ENCODE data around the gene TBC1D25. TPM values are rescaled to one million over a fixed set of nuclear protein-coding genes. Genes with fewer than 3 reads are reported as not detected.
"Not testable (repeated sequence)": the region's sequence is repeated elsewhere in the genome, so short reads cannot be mapped to it uniquely, and the experiment has no call there.

Gene TBC1D25
- total and polyA plus RNA-seq, 2 of the 4 experiments (the other 2 are of a cell fraction) = 11.3 to 15.9 TPM

GRCh38 chrX:48548871-48549270 lies 9.4 kb downstream of the TBC1D25 start:
- H3K9me1 ChIP-seq (ENCODE audit: insufficient read depth, low read length) = no peaks in the 10 kb centered on the region
- no peak overlapping the region for H2AK9ac ChIP-seq (replicated peaks; ENCODE audit: low read depth, low read length, poor library complexity)
- peaks cover 7% of the 10 kb centered on the region; the same call in 1 of the 2 replicates for H3K36me3 ChIP-seq (ENCODE audit: control insufficient read depth, insufficient read depth, low read length)
- H3K56ac ChIP-seq (ENCODE audit: extremely low read depth, insufficient read depth, low read length) = no peak overlapping the region
- H2BK5ac ChIP-seq (ENCODE audit: low read depth, low read length, poor library complexity, severe bottlenecking) = no peak overlapping the region
- no peak overlapping the region for H2AFZ ChIP-seq (replicated peaks; ENCODE audit: low read length, poor library complexity)
- H2BK20ac ChIP-seq (ENCODE audit: low read depth, low read length) = no peak overlapping the region
- H2BK15ac ChIP-seq (ENCODE audit: low read depth, low read length) = no peak overlapping the region
- ChIA-PET POLR2A (ENCODE audit: unreplicated experiment) (no interaction called here), CTCF (no interaction called here)
- no peak overlapping the region for H4K8ac ChIP-seq (ENCODE audit: low read depth in 2 of 2, low read length in 2 of 2)
- no peak overlapping the region for H2AK5ac ChIP-seq (ENCODE audit: low read depth, low read length)
- no peak overlapping the region for H3K23ac ChIP-seq (ENCODE audit: low read depth, low read length)
- no peak overlapping the region for H3K4me3 ChIP-seq (ENCODE audit: insufficient read depth, low read depth, low read length)
- no peak overlapping the region for H4K91ac ChIP-seq (ENCODE audit: insufficient read depth, low read depth, low read length)
- ATAC-seq (ENCODE audit: low read depth) = no peak
- H3K79me1 ChIP-seq (ENCODE audit: low read depth in 1 of 2, low read length in 2 of 2) = no peaks in the 10 kb centered on the region; a peak in 1 of 4 replicates
- no peak overlapping the region for H4K5ac ChIP-seq (ENCODE audit: low read depth, low read length)
- H3K27ac ChIP-seq (ENCODE audit: insufficient read depth, low read length) = no peak overlapping the region
- H3K4me2 ChIP-seq (ENCODE audit: low read depth, low read length) = no peak overlapping the region
- intact Hi-C loops (cut with micrococcal nuclease) = no loop called here
- no peaks in the 10 kb centered on the region for H4K20me1 ChIP-seq (ENCODE audit: insufficient read depth, low read length)
- in situ Hi-C loops (cut with MboI; ENCODE audit: low sequenced_read_pairs) = no loop called here
- H3K9ac ChIP-seq (ENCODE audit: low read depth, low read length) = no peak overlapping the region
- no peak for TF ChIP-seq RCOR1 (IDR thresholded peaks at IDR 0.05; ENCODE audit: insufficient replicate concordance, low read length)
- TF ChIP-seq SMC3 (IDR thresholded peaks at IDR 0.05; ENCODE audit: low read depth, low read length) = no peak
- no peak for TF ChIP-seq FOS (IDR thresholded peaks at IDR 0.05; ENCODE audit: low read depth, low read length)
- TF ChIP-seq ELK1 (IDR thresholded peaks at IDR 0.05; ENCODE audit: borderline replicate concordance, low read depth, low read length) = no peak
- TF ChIP-seq USF2 (IDR thresholded peaks at IDR 0.05; ENCODE audit: low read depth, low read length) = no peak
- H3K27me3 ChIP-seq (ENCODE audit: control insufficient read depth, insufficient read depth, low read length) = no peaks in the 10 kb centered on the region
- no peaks in the 10 kb centered on the region for H3K4me1 ChIP-seq (ENCODE audit: control insufficient read depth, insufficient read depth, low read length)
- H2BK120ac ChIP-seq (ENCODE audit: low read depth, low read length) = no peak overlapping the region
- no TSS peak for BruUV-seq (replicated peaks)
- WGBS, 2 experiments (ENCODE audit: extremely low coverage in 2 of 2, insufficient read length in 1 of 2) = 100% methylated on average over 1 of the region's 3 CpGs; no CpG with 5 or more reads in 1 of the 2 experiments
- H3K14ac ChIP-seq (replicated peaks; ENCODE audit: low read depth, low read length) = no peak overlapping the region
- dilution Hi-C loops (cut with HindIII; ENCODE audit: low sequenced_read_pairs, unreplicated experiment) = no loop called here
- no peak for DNase-seq
- no peaks in the 10 kb centered on the region for H3K9me3 ChIP-seq (ENCODE audit: control insufficient read depth, insufficient read depth, low read length)
- no peak overlapping the region for H3K18ac ChIP-seq (ENCODE audit: low read depth, low read length)
- no peak overlapping the region for H3K4ac ChIP-seq (ENCODE audit: low read depth, low read length)

- H3K27ac ChIP-seq (ENCODE audit: insufficient read depth, low read length); H3K9me1 ChIP-seq (ENCODE audit: insufficient read depth, low read length); BruUV-seq (replicated peaks); H3K9ac ChIP-seq (ENCODE audit: low read depth, low read length); H4K8ac ChIP-seq (ENCODE audit: low read depth in 2 of 2, low read length in 2 of 2); H4K91ac ChIP-seq (ENCODE audit: insufficient read depth, low read depth, low read length); H3K4me1 ChIP-seq (ENCODE audit: control insufficient read depth, insufficient read depth, low read length); H3K56ac ChIP-seq (ENCODE audit: extremely low read depth, insufficient read depth, low read length); H2AK9ac ChIP-seq (replicated peaks; ENCODE audit: low read depth, low read length, poor library complexity); in situ Hi-C loops (cut with MboI; ENCODE audit: low sequenced_read_pairs); H2AFZ ChIP-seq (replicated peaks; ENCODE audit: low read length, poor library complexity); H3K4ac ChIP-seq (ENCODE audit: low read depth, low read length); H3K79me1 ChIP-seq (ENCODE audit: low read depth in 1 of 2, low read length in 2 of 2); H3K4me2 ChIP-seq (ENCODE audit: low read depth, low read length); DNase-seq; H2BK5ac ChIP-seq (ENCODE audit: low read depth, low read length, poor library complexity, severe bottlenecking); H3K27me3 ChIP-seq (ENCODE audit: control insufficient read depth, insufficient read depth, low read length); H3K14ac ChIP-seq (replicated peaks; ENCODE audit: low read depth, low read length); H2BK15ac ChIP-seq (ENCODE audit: low read depth, low read length); H4K20me1 ChIP-seq (ENCODE audit: insufficient read depth, low read length); H2BK120ac ChIP-seq (ENCODE audit: low read depth, low read length); dilution Hi-C loops (cut with HindIII; ENCODE audit: low sequenced_read_pairs, unreplicated experiment); H4K5ac ChIP-seq (ENCODE audit: low read depth, low read length); H3K9me3 ChIP-seq (ENCODE audit: control insufficient read depth, insufficient read depth, low read length); CTCF ChIA-PET; H3K18ac ChIP-seq (ENCODE audit: low read depth, low read length); ATAC-seq (ENCODE audit: low read depth); POLR2A ChIA-PET (ENCODE audit: unreplicated experiment); H3K23ac ChIP-seq (ENCODE audit: low read depth, low read length); H2BK20ac ChIP-seq (ENCODE audit: low read depth, low read length); intact Hi-C loops (cut with micrococcal nuclease); H2AK5ac ChIP-seq (ENCODE audit: low read depth, low read length); H3K4me3 ChIP-seq (ENCODE audit: insufficient read depth, low read depth, low read length): not testable (repeated sequence)
- WGBS, 2 experiments (ENCODE audit: extremely low coverage in 2 of 2, insufficient read length in 1 of 2) = no CpG with 5 or more reads among the region's 9 CpGs
- H3K36me3 ChIP-seq (ENCODE audit: control insufficient read depth, insufficient read depth, low read length) = peaks cover 26% of the 10 kb centered on the region
Measured at GRCh38 chrX:48555731-48556325, 16.3 kb downstream of the TBC1D25 start.

Data from IMR-90 (cell line).